HCT116 (cell line): ENCODE results near the gene HMGB1. TPM values are rescaled to one million over a fixed set of nuclear protein-coding genes. Genes with fewer than 3 reads are reported as not detected.

Experiments used
- ATAC-seq: fragments of 200-7000 bp; cut with Tn5 transposase; 2 replicates; pipeline ENCODE4 v1.9.1; 2020; ENCODE audit warnings: mild to moderate bottlenecking, moderate library complexity
- BruUV-seq: library from RNA; stranded (reverse); fragments of 400-500 nt; replicated peaks from 2 replicates; lab custom pipeline; 2021; lab: Mats Ljungman, UMichigan
- CTCF ChIA-PET: fragments of 300-600 bp; sonication (Branson Sonifier 250); formaldehyde crosslinking; loops from one replicate; lab custom pipeline; 2021; ENCODE audit warnings: antibody characterized with exemption; lab: Charles Lee
- POLR2A ChIA-PET: fragments of 300-600, 350-600 bp; sonication (Branson Sonifier 250); formaldehyde crosslinking; loops from one replicate; lab custom pipeline; 2021; ENCODE audit warnings: antibody characterized with exemption; lab: Charles Lee
- RAD21 ChIA-PET, 2 experiments: fragments of 300-600 bp; sonication (Branson Sonifier 250); formaldehyde crosslinking; loops; one replicate each; lab custom pipeline; 2023; ENCODE audit warnings: low total read pairs in 2 of 2; ENCODE audit not compliant: uncharacterized antibody in 2 of 2, unreplicated experiment in 2 of 2, low non-redundant PET in 1 of 2; lab: Charles Lee
- DNase-seq: peaks from one replicate; pipeline ENCODE4 v3.0.0-alpha.2; 2010; ENCODE audit warnings: low read depth, low spot score
- H2AFZ ChIP-seq: fragments of 200-600 bp; shearing (Covaris generic), sonication (generic); 2 replicates; pipeline ENCODE4 v1.6.1; 2017; ENCODE audit warnings: low read depth, mixed run types, mixed read lengths, antibody characterized with exemption, low read length; ENCODE audit not compliant: poor library complexity, severe bottlenecking
- H3K27ac ChIP-seq: 2 replicates; pipeline ENCODE4 v1.5.1; 2012; ENCODE audit warnings: low read depth, low read length
- H3K27me3 ChIP-seq: fragments of 200-600 bp; sonication (generic); 2 replicates; pipeline ENCODE4 v1.6.1; 2016; ENCODE audit warnings: mixed run types, low read length, mixed read lengths; ENCODE audit not compliant: insufficient read depth
- H3K36me3 ChIP-seq, 2 experiments: fragments of 200-500 bp in 1 of 2; fragments of 200-600 bp in 1 of 2; sonication (Bioruptor generic) in 1 of 2; sonication (generic) in 1 of 2; 2 replicates each; pipeline versions ENCODE4 v1.5.1 to v1.6.1; 2014 to 2016; ENCODE audit warnings: low read length in 2 of 2, inconsistent platforms in 1 of 2, mixed read lengths in 1 of 2, mixed run types in 1 of 2; ENCODE audit not compliant: insufficient read depth in 2 of 2, control insufficient read depth in 1 of 2
- H3K4me1 ChIP-seq, 2 experiments: fragments of 200-600 bp in 1 of 2; sonication (generic) in 1 of 2; 2 replicates each; pipeline versions ENCODE4 v1.5.1 to v1.6.1; 2012 to 2017; ENCODE audit warnings: low read length in 2 of 2, inconsistent platforms in 1 of 2, mild to moderate bottlenecking in 1 of 2, mixed read lengths in 1 of 2, mixed run types in 1 of 2, moderate library complexity in 1 of 2; ENCODE audit not compliant: insufficient read depth in 2 of 2, control insufficient read depth in 1 of 2
- H3K4me2 ChIP-seq: fragments of 200-600 bp; sonication (generic); 2 replicates; pipeline ENCODE4 v1.6.1; 2017; ENCODE audit warnings: mixed run types, low read length, mixed read lengths
- H3K4me3 ChIP-seq, 2 experiments: fragments of 200-600 bp in 1 of 2; sonication (generic) in 1 of 2; replicated peaks in 1 of 2; 2 replicates each; pipeline ENCODE4 v1.5.1; 2011 to 2016; ENCODE audit warnings: low read length in 2 of 2, control low read depth in 1 of 2, low read depth in 1 of 2, mild to moderate bottlenecking in 1 of 2, mixed read lengths in 1 of 2, mixed run types in 1 of 2
- H3K79me2 ChIP-seq: fragments of 200-600 bp; sonication (generic); 2 replicates; pipeline ENCODE4 v1.6.1; 2017; ENCODE audit warnings: mild to moderate bottlenecking, mixed run types, low read length, moderate library complexity, mixed read lengths; ENCODE audit not compliant: insufficient read depth
- H3K9ac ChIP-seq: fragments of 200-600 bp; sonication (generic); 2 replicates; pipeline ENCODE4 v1.6.1; 2016; ENCODE audit warnings: low read length, mixed read lengths
- H3K9me2 ChIP-seq: fragments of 200-600 bp; sonication (generic), shearing (Covaris generic); 2 replicates; pipeline ENCODE4 v1.6.1; 2017; ENCODE audit warnings: mixed run types, mild to moderate bottlenecking, moderate library complexity; ENCODE audit not compliant: insufficient read depth
- H3K9me3 ChIP-seq, 2 experiments: fragments of 200-500 bp in 1 of 2; fragments of 200-600 bp in 1 of 2; sonication (Bioruptor generic) in 1 of 2; sonication (generic) in 1 of 2; 2 replicates each; pipeline ENCODE4 v1.6.1; 2014 to 2017; ENCODE audit warnings: low read length in 2 of 2, mixed read lengths in 2 of 2, inconsistent platforms in 1 of 2, low read depth in 1 of 2, mild to moderate bottlenecking in 1 of 2, mixed run types in 1 of 2, moderate library complexity in 1 of 2; ENCODE audit not compliant: control insufficient read depth in 1 of 2, insufficient read depth in 1 of 2
- H4K20me1 ChIP-seq: fragments of 200-600 bp; sonication (generic), shearing (Covaris generic); 2 replicates; pipeline ENCODE4 v1.6.1; 2017; ENCODE audit warnings: mixed run types, mild to moderate bottlenecking, moderate library complexity; ENCODE audit not compliant: insufficient read depth
- CBX3 ChIP-seq: IDR thresholded peaks from 2 replicates; pipeline ENCODE4 v1.6.1; 2012; ENCODE audit warnings: low read depth
- ELF1 ChIP-seq: IDR thresholded peaks from 2 replicates; pipeline ENCODE4 v1.6.1; 2012; ENCODE audit warnings: low read depth, borderline replicate concordance
- FOSL1 ChIP-seq: IDR thresholded peaks from 2 replicates; pipeline ENCODE4 v1.6.1; 2012; ENCODE audit warnings: low read depth
- JUND ChIP-seq: IDR thresholded peaks from 2 replicates; pipeline ENCODE4 v1.6.1; 2012
- POLR2AphosphoS5 ChIP-seq: IDR thresholded peaks from 2 replicates; pipeline ENCODE4 v1.6.1; 2011; ENCODE audit warnings: mild to moderate bottlenecking, low read depth, low read length, moderate library complexity
- RAD21 ChIP-seq: IDR thresholded peaks from 2 replicates; pipeline ENCODE4 v1.6.1; 2012; ENCODE audit warnings: low read depth, mild to moderate bottlenecking
- SIN3A ChIP-seq: IDR thresholded peaks from 2 replicates; pipeline ENCODE4 v1.6.1; 2012; ENCODE audit warnings: low read depth
- SRF ChIP-seq: IDR thresholded peaks from 2 replicates; pipeline ENCODE4 v1.6.1; 2012; ENCODE audit warnings: low read depth
- TCF7L2 ChIP-seq: IDR thresholded peaks from 2 replicates; pipeline ENCODE4 v1.7.0; 2011; ENCODE audit warnings: borderline replicate concordance, inconsistent platforms; ENCODE audit not compliant: insufficient read depth, insufficient read length; ENCODE audit errors: extremely low read depth
- YY1 ChIP-seq: IDR thresholded peaks from 2 replicates; pipeline ENCODE4 v1.6.1; 2011; ENCODE audit warnings: low read length, low read depth, moderate library complexity, mild to moderate bottlenecking; ENCODE audit not compliant: insufficient replicate concordance; ENCODE audit errors: extremely low read depth
- ZFX ChIP-seq: fragments of 450-650 bp; IDR thresholded peaks from 2 replicates; pipeline ENCODE4 v1.6.1; 2017
- intact Hi-C: fragments of 100-400 bp; cut with micrococcal nuclease; formaldehyde crosslinking; loops from 2 replicates; pipeline ENCODE4 v1.10.0; 2022
- total RNA-seq: library from RNA; stranded (reverse); gene quantifications from one replicate; pipeline ENCODE4 v1.2.1, GENCODE V29; 2021; ENCODE audit not compliant: unreplicated experiment
- TF ChIP-seq, protein P1 (sequence below), 3 experiments: fragments of 200-600 bp in 1 of 3; sonication (generic) in 1 of 3; IDR thresholded peaks in 2 of 3; conservative IDR thresholded peaks in 1 of 3; 2 replicates each; pipeline ENCODE4 v1.5.1; 2012 to 2017; ENCODE audit warnings: low read depth in 2 of 3, low read length in 2 of 3, antibody characterized with exemption in 1 of 3, borderline replicate concordance in 1 of 3, control low read depth in 1 of 3, mild to moderate bottlenecking in 1 of 3, mixed read lengths in 1 of 3, mixed run types in 1 of 3, moderate library complexity in 1 of 3; ENCODE audit not compliant: insufficient read depth in 1 of 3
- TF ChIP-seq, protein P2 (sequence below): IDR thresholded peaks from 2 replicates; pipeline ENCODE4 v1.6.1; 2011; ENCODE audit warnings: mild to moderate bottlenecking, low read length, moderate library complexity; ENCODE audit not compliant: insufficient replicate concordance; ENCODE audit errors: extremely low read depth
- TF ChIP-seq, protein P3 (sequence below): IDR thresholded peaks from 2 replicates; pipeline ENCODE4 v1.6.1; 2012
- TF ChIP-seq, protein P4 (sequence below): IDR thresholded peaks from 2 replicates; pipeline ENCODE4 v1.6.1; 2012
- TF ChIP-seq, protein P5 (sequence below): IDR thresholded peaks from 2 replicates; pipeline ENCODE4 v1.6.1; 2012; ENCODE audit warnings: low read depth

Gene HMGB1
- total RNA-seq, 1 experiment from 2014 or later: 678 TPM

DNA sequence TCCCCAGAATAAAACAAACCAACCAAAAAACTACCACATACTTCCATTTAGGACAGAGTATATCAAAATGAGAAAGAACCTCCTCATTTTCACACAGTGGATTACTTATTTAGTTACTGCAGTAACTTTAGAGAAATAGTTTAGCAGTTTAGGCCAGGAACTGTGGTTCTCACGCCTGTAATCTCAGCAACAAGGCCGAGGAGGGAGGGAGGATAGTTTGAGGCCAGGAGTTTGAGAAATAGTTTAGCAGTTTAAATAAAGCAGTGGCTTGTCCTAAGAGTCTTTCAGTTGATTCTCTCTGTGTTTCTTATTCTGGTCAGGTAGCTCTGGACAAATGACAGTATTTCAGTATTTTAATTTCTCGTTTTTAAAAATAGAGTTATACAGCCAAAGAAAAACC is 9.4 kb downstream of the HMGB1 start:
- RAD21 ChIA-PET: no interaction called here

More for the DNA sequence above, 9.4 kb downstream of the HMGB1 start:
- Histone ChIP-seq H3K4me1 (peaks cover 0 to 3% of the 10 kb centered on the region in 2 experiments; a peak in 1 of 4 replicates), H3K9me2 (no peaks in the 10 kb centered on the region), H3K4me2 (no peak overlapping the region), H3K27me3 (no peaks in the 10 kb centered on the region), H4K20me1 (peaks cover 7% of the 10 kb centered on the region; the same call in 1 of the 2 replicates), H3K79me2 (peaks cover 13% of the 10 kb centered on the region), H3K36me3 (peaks cover 7 to 12% of the 10 kb centered on the region in 2 experiments; a peak in 2 of 4 replicates), H2AFZ (no peak overlapping the region), H3K9ac (no peak overlapping the region), H3K9me3 (no peaks in the 10 kb centered on the region), H3K27ac (no peak overlapping the region), H3K4me3 (no peak overlapping the region)
- intact Hi-C loops: no loop called here
- ChIA-PET CTCF (interaction anchor here (2.3 kb wide), 1 partner anchor 324 kb away, joined by 6 read pairs; no protein-coding TSS in a partner anchor), POLR2A (no interaction called here)
- no TSS peak for BruUV-seq
- ATAC-seq (no peak), DNase-seq (no peak)
- TF ChIP-seq ELF1: no peak
- TF ChIP-seq SRF: no peak
- no peak for TF ChIP-seq CBX3
- TF ChIP-seq, protein P1, sequence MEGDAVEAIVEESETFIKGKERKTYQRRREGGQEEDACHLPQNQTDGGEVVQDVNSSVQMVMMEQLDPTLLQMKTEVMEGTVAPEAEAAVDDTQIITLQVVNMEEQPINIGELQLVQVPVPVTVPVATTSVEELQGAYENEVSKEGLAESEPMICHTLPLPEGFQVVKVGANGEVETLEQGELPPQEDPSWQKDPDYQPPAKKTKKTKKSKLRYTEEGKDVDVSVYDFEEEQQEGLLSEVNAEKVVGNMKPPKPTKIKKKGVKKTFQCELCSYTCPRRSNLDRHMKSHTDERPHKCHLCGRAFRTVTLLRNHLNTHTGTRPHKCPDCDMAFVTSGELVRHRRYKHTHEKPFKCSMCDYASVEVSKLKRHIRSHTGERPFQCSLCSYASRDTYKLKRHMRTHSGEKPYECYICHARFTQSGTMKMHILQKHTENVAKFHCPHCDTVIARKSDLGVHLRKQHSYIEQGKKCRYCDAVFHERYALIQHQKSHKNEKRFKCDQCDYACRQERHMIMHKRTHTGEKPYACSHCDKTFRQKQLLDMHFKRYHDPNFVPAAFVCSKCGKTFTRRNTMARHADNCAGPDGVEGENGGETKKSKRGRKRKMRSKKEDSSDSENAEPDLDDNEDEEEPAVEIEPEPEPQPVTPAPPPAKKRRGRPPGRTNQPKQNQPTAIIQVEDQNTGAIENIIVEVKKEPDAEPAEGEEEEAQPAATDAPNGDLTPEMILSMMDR (IDR thresholded peaks at IDR 0.05 in 2 of 3, conservative IDR thresholded peaks at IDR 0.05 in 1 of 3; ENCODE audit: borderline replicate concordance in 1 of 3, insufficient read depth in 1 of 3, low read depth in 2 of 3, low read length in 2 of 3): no peak
- no peak for TF ChIP-seq JUND
- TF ChIP-seq, protein P2, sequence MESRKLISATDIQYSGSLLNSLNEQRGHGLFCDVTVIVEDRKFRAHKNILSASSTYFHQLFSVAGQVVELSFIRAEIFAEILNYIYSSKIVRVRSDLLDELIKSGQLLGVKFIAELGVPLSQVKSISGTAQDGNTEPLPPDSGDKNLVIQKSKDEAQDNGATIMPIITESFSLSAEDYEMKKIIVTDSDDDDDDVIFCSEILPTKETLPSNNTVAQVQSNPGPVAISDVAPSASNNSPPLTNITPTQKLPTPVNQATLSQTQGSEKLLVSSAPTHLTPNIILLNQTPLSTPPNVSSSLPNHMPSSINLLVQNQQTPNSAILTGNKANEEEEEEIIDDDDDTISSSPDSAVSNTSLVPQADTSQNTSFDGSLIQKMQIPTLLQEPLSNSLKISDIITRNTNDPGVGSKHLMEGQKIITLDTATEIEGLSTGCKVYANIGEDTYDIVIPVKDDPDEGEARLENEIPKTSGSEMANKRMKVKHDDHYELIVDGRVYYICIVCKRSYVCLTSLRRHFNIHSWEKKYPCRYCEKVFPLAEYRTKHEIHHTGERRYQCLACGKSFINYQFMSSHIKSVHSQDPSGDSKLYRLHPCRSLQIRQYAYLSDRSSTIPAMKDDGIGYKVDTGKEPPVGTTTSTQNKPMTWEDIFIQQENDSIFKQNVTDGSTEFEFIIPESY: no peak
- no peak for TF ChIP-seq ZFX
- TF ChIP-seq, protein P3, sequence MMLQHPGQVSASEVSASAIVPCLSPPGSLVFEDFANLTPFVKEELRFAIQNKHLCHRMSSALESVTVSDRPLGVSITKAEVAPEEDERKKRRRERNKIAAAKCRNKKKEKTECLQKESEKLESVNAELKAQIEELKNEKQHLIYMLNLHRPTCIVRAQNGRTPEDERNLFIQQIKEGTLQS: no peak
- TF ChIP-seq, protein P4, sequence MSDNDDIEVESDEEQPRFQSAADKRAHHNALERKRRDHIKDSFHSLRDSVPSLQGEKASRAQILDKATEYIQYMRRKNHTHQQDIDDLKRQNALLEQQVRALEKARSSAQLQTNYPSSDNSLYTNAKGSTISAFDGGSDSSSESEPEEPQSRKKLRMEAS: no peak
- TF ChIP-seq FOSL1: no peak
- no peak for TF ChIP-seq RAD21
- TF ChIP-seq YY1: no peak
- no peak for TF ChIP-seq SIN3A
- no peak for TF ChIP-seq TCF7L2
- TF ChIP-seq, protein P5, sequence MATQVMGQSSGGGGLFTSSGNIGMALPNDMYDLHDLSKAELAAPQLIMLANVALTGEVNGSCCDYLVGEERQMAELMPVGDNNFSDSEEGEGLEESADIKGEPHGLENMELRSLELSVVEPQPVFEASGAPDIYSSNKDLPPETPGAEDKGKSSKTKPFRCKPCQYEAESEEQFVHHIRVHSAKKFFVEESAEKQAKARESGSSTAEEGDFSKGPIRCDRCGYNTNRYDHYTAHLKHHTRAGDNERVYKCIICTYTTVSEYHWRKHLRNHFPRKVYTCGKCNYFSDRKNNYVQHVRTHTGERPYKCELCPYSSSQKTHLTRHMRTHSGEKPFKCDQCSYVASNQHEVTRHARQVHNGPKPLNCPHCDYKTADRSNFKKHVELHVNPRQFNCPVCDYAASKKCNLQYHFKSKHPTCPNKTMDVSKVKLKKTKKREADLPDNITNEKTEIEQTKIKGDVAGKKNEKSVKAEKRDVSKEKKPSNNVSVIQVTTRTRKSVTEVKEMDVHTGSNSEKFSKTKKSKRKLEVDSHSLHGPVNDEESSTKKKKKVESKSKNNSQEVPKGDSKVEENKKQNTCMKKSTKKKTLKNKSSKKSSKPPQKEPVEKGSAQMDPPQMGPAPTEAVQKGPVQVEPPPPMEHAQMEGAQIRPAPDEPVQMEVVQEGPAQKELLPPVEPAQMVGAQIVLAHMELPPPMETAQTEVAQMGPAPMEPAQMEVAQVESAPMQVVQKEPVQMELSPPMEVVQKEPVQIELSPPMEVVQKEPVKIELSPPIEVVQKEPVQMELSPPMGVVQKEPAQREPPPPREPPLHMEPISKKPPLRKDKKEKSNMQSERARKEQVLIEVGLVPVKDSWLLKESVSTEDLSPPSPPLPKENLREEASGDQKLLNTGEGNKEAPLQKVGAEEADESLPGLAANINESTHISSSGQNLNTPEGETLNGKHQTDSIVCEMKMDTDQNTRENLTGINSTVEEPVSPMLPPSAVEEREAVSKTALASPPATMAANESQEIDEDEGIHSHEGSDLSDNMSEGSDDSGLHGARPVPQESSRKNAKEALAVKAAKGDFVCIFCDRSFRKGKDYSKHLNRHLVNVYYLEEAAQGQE: no peak
- TF ChIP-seq POLR2AphosphoS5: no peak
